H1 (cell line): ENCODE data around the gene VASN. TPM values are rescaled to one million over a fixed set of nuclear protein-coding genes. Genes with fewer than 3 reads are reported as not detected.

Source experiments
- CTCF ChIA-PET: fragments of 300-600 bp; sonication (Branson Sonifier 250); formaldehyde crosslinking; loops from one replicate; lab custom pipeline; 2021; ENCODE audit not compliant: partially characterized antibody; lab: Charles Lee
- POLR2A ChIA-PET: fragments of 300-600 bp; sonication (Branson Sonifier 250); formaldehyde crosslinking; loops from one replicate; lab custom pipeline; 2021; ENCODE audit warnings: inconsistent platforms; ENCODE audit not compliant: partially characterized antibody; lab: Charles Lee
- DNase-seq, 2 experiments: peaks; one replicate each; pipeline versions ENCODE4 v3.0.0 to v3.0.0-alpha.2; 2010 to 2022; ENCODE audit warnings: low spot score in 2 of 2, low read depth in 1 of 2, mixed read lengths in 1 of 2
- FAIRE-seq: peaks from 2 replicates; lab custom pipeline; 2011; peaks lifted over from hg19 to GRCh38; lab: Jason Lieb, UNC
- H2AFZ ChIP-seq: 2 replicates; pipeline ENCODE4 v1.8.1; 2012; ENCODE audit warnings: low read length, inconsistent platforms
- H2AK5ac ChIP-seq: 2 replicates; pipeline ENCODE4 v1.6.1; 2013; ENCODE audit warnings: low read depth, low read length
- H2BK120ac ChIP-seq: replicated peaks from 2 replicates; pipeline ENCODE3; 2013; ENCODE audit warnings: low read depth, low read length, inconsistent platforms
- H2BK12ac ChIP-seq: 2 replicates; pipeline ENCODE4 v1.6.1; 2013; ENCODE audit warnings: low read depth, low read length
- H2BK15ac ChIP-seq: 2 replicates; pipeline ENCODE4 v1.6.1; 2013; ENCODE audit warnings: low read length
- H2BK20ac ChIP-seq: 2 replicates; pipeline ENCODE4 v1.6.1; 2013; ENCODE audit warnings: low read length
- H2BK5ac ChIP-seq: 2 replicates; pipeline ENCODE4 v1.6.1; 2013; ENCODE audit warnings: low read depth, low read length
- H3K14ac ChIP-seq: 2 replicates; pipeline ENCODE4 v1.6.1; 2013; ENCODE audit warnings: inconsistent platforms; ENCODE audit not compliant: insufficient read length
- H3K18ac ChIP-seq: 2 replicates; pipeline ENCODE4 v1.6.1; 2013; ENCODE audit warnings: low read length; ENCODE audit errors: extremely low read depth
- H3K23ac ChIP-seq: 2 replicates; pipeline ENCODE4 v1.6.1; 2013; ENCODE audit warnings: inconsistent platforms; ENCODE audit not compliant: insufficient read length
- H3K23me2 ChIP-seq: 2 replicates; pipeline ENCODE4 v1.6.1; 2013; ENCODE audit warnings: low read depth, low read length
- H3K27ac ChIP-seq: 2 replicates; pipeline ENCODE4 v1.6.1; 2011; ENCODE audit warnings: low read depth, low read length, inconsistent platforms
- H3K27me3 ChIP-seq, 4 experiments: replicated peaks in 1 of 4; 1 replicate in 1 of 4; 2 replicates in 3 of 4; pipeline versions ENCODE4 v1.6.1 to v1.8.1; 2011 to 2013; ENCODE audit warnings: low read length in 3 of 4, mild to moderate bottlenecking in 3 of 4, inconsistent platforms in 2 of 4, mixed read lengths in 2 of 4, moderate library complexity in 1 of 4; ENCODE audit not compliant: control insufficient read depth in 3 of 4, insufficient read depth in 3 of 4; ENCODE audit errors: extremely low read depth in 1 of 4
- H3K36me3 ChIP-seq, 4 experiments: 2 replicates each; pipeline versions ENCODE4 v1.6.1 to v1.8.1; 2011 to 2013; ENCODE audit warnings: mild to moderate bottlenecking in 4 of 4, low read length in 3 of 4, moderate library complexity in 2 of 4, control low read depth in 1 of 4, inconsistent platforms in 1 of 4; ENCODE audit not compliant: insufficient read depth in 4 of 4, control insufficient read depth in 2 of 4
- H3K4ac ChIP-seq: replicated peaks from 2 replicates; pipeline ENCODE3; 2013; ENCODE audit warnings: low read length, low read depth, mixed read lengths, inconsistent platforms; ENCODE audit not compliant: insufficient read length
- H3K4me1 ChIP-seq, 4 experiments: replicated peaks in 1 of 4; 1 replicate in 1 of 4; 2 replicates in 3 of 4; pipeline versions ENCODE4 v1.6.1 to v1.8.1; 2011 to 2013; ENCODE audit warnings: low read length in 3 of 4, inconsistent platforms in 2 of 4, mixed read lengths in 1 of 4; ENCODE audit not compliant: insufficient read depth in 4 of 4, control insufficient read depth in 3 of 4
- H3K4me2 ChIP-seq, 2 experiments: 2 replicates each; pipeline versions ENCODE4 v1.6.1 to v1.8.1; 2011 to 2013; ENCODE audit warnings: low read depth in 2 of 2, low read length in 2 of 2, control low read depth in 1 of 2, inconsistent platforms in 1 of 2, mild to moderate bottlenecking in 1 of 2; ENCODE audit not compliant: insufficient read depth in 1 of 2
- H3K4me3 ChIP-seq, 4 experiments: fragments of 200-600, 300-600 bp in 1 of 4; sonication (generic), shearing (Covaris generic), sonication (Bioruptor Twin) in 1 of 4; 2 replicates each; pipeline versions ENCODE4 v1.5.1 to v1.8.1; 2011 to 2016; ENCODE audit warnings: low read length in 4 of 4, low read depth in 3 of 4, control low read depth in 2 of 4, inconsistent platforms in 2 of 4, mild to moderate bottlenecking in 2 of 4, mixed read lengths in 1 of 4, moderate library complexity in 1 of 4; ENCODE audit not compliant: insufficient read depth in 2 of 4; ENCODE audit errors: extremely low read depth in 1 of 4
- H3K56ac ChIP-seq: replicated peaks from 2 replicates; pipeline ENCODE3; 2013; ENCODE audit warnings: low read depth, mild to moderate bottlenecking, mixed read lengths, low read length, inconsistent platforms; ENCODE audit not compliant: insufficient read length
- H3K79me1 ChIP-seq: 2 replicates; pipeline ENCODE4 v1.6.1; 2013; ENCODE audit warnings: low read depth, low read length, control low read depth
- H3K79me2 ChIP-seq, 2 experiments: 2 replicates each; pipeline versions ENCODE4 v1.6.1 to v1.8.1; 2012 to 2013; ENCODE audit warnings: low read length in 2 of 2, mild to moderate bottlenecking in 2 of 2, inconsistent platforms in 1 of 2; ENCODE audit not compliant: insufficient read depth in 2 of 2, control insufficient read depth in 1 of 2
- H3K9ac ChIP-seq, 4 experiments: replicated peaks in 1 of 4; 1 replicate in 1 of 4; 2 replicates in 3 of 4; pipeline versions ENCODE4 v1.6.1 to v1.8.1; 2011 to 2013; ENCODE audit warnings: low read depth in 3 of 4, low read length in 3 of 4, control low read depth in 2 of 4, mild to moderate bottlenecking in 2 of 4, moderate library complexity in 2 of 4, inconsistent platforms in 1 of 4; ENCODE audit errors: extremely low read depth in 1 of 4
- H3K9me3 ChIP-seq, 2 experiments: 2 replicates each; pipeline versions ENCODE4 v1.6.1 to v1.8.1; 2012 to 2013; ENCODE audit warnings: mild to moderate bottlenecking in 2 of 2, moderate library complexity in 2 of 2, control low read depth in 1 of 2, inconsistent platforms in 1 of 2, low read depth in 1 of 2, low read length in 1 of 2, mixed read lengths in 1 of 2; ENCODE audit not compliant: insufficient read depth in 2 of 2
- H4K20me1 ChIP-seq, 2 experiments: replicated peaks in 1 of 2; 2 replicates each; pipeline versions ENCODE3 to v1.8.1; 2011 to 2013; ENCODE audit warnings: inconsistent platforms in 2 of 2, low read length in 2 of 2, mild to moderate bottlenecking in 1 of 2; ENCODE audit not compliant: insufficient read depth in 2 of 2, control insufficient read depth in 1 of 2
- H4K5ac ChIP-seq: 2 replicates; pipeline ENCODE4 v1.6.1; 2013; ENCODE audit warnings: low read length, low read depth, mixed read lengths, inconsistent platforms; ENCODE audit not compliant: insufficient read length
- H4K8ac ChIP-seq: 2 replicates; pipeline ENCODE4 v1.8.0; 2013; ENCODE audit warnings: mild to moderate bottlenecking, moderate library complexity, low read length, inconsistent platforms; ENCODE audit not compliant: insufficient read depth; ENCODE audit errors: extremely low read depth
- H4K91ac ChIP-seq: replicated peaks from 2 replicates; pipeline ENCODE3; 2013; ENCODE audit warnings: low read length, mixed read lengths, inconsistent platforms; ENCODE audit not compliant: insufficient read length
- CBX8 ChIP-seq: fragments of 300-800, 300-1000 bp; sonication (generic); IDR thresholded peaks from 2 replicates; pipeline ENCODE4 v1.7.1; 2016; ENCODE audit warnings: low read depth, low read length, borderline replicate concordance
- CEBPB ChIP-seq: IDR thresholded peaks from 2 replicates; pipeline ENCODE4 v1.6.1; 2012; ENCODE audit warnings: low read depth, low read length
- GABPA ChIP-seq: IDR thresholded peaks from 2 replicates; pipeline ENCODE4 v1.6.1; 2011; ENCODE audit warnings: mild to moderate bottlenecking, low read length, moderate library complexity, borderline replicate concordance; ENCODE audit not compliant: insufficient read depth
- JUN ChIP-seq: IDR thresholded peaks from 2 replicates; pipeline ENCODE4 v1.6.1; 2011; ENCODE audit warnings: low read depth, mild to moderate bottlenecking, improper control_type of control experiment, low read length
- JUND ChIP-seq: IDR thresholded peaks from 2 replicates; pipeline ENCODE4 v1.6.1; 2011; ENCODE audit warnings: mild to moderate bottlenecking, improper control_type of control experiment, low read length
- NRF1 ChIP-seq: IDR thresholded peaks from 2 replicates; pipeline ENCODE4 v1.6.1; 2011; ENCODE audit warnings: mild to moderate bottlenecking, low read depth, low read length, improper control_type of control experiment
- POLR2AphosphoS5 ChIP-seq: IDR thresholded peaks from 2 replicates; pipeline ENCODE4 v1.6.1; 2011; ENCODE audit warnings: low read depth, low read length
- POU5F1 ChIP-seq: IDR thresholded peaks from 2 replicates; pipeline ENCODE4 v1.6.1; 2011; ENCODE audit warnings: low read depth, mild to moderate bottlenecking, low read length, moderate library complexity
- WGBS, 2 experiments: shearing (Covaris generic) in 1 of 2; methylation state at CpG; one replicate each; pipeline versions ENCODE4 v1.1.6 to v1.1.7; 2013 to 2015; ENCODE audit warnings: low lambda C conversion rate in 2 of 2, mixed read lengths in 2 of 2, inconsistent platforms in 1 of 2, low coverage in 1 of 2, missing lambda C conversion rate in 1 of 2; ENCODE audit not compliant: insufficient replicate concordance in 2 of 2, insufficient coverage in 1 of 2, insufficient read length in 1 of 2; ENCODE audit errors: extremely low coverage in 1 of 2, missing lambda C conversion rate in 1 of 2; 5-methylcytosine and 5-hydroxymethylcytosine counted together
- polyA plus RNA-seq, 7 experiments: library from polyadenylated mRNA; depleted of rRNA in 3 of 7; stranded (reverse) in 5 of 7; unstranded in 2 of 7; fragments of >200 nt in 5 of 7; fragments of 200-250 nt in 2 of 7; gene quantifications; 1 replicate in 5 of 7; 2 replicates in 1 of 7; 4 replicates in 1 of 7; pipeline versions ENCODE4 v1.2.1 to v1.2.3, GENCODE V29; 2011 to 2013; ENCODE audit warnings: missing spikeins in 2 of 7, mixed read lengths in 2 of 7
- total RNA-seq: library from RNA; stranded (reverse); fragmentation: NEBNext Ultra II Directional; extraction: Animal tissue kit (Norgen Biotek cat#: 25700); gene quantifications from 2 replicates; pipeline ENCODE4 v1.2.1, GENCODE V29; 2021

VASN gene
- total and polyA plus RNA-seq, 2 of the 8 experiments (the other 6 are each of a cell fraction or from before 2014, with no cell fraction given), result 9.6 to 11.3 TPM

DNA sequence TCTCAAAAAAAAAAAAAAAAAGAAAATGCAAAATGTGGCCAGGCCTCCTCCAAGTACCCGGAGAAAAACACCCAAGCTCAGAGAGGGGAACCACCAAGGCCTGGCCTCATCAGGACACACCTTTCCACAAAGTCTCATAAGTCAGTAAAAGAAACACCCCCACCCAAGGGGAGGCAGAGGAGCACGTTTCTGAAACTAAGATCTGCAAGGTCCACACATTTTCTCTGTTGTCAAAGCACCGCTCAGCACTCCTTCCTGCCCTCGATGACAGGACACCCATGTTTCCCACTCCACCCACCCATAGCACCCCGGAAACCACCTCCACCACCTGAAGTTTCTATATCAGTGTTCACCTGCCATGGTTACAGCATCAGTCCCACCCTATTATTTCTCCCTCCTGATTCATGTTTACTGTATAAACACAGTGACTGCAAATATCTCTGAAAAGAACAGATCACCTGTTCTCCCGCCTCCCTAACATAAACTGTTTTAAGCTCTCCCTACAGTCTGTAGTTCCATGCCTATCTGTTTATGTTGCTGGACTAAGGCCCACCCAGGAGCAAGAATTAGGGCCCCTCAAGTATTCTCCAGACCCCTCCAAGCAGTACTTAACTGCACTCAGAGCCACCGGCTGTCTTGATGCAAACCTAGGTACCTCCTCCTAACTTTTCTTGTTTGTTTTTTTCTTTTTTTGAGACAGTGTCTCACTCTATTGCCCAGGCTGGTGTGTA, 42.7 kb downstream of the VASN start:
- Histone ChIP-seq H3K4me1 (peaks cover 2 to 11% (median 4%) of the 10 kb centered on the region in 4 experiments; a peak in 6 of 7 replicates), H4K91ac (no peak overlapping the region), H3K9ac (no peak overlapping the region), H2BK120ac (no peak overlapping the region), H3K4me2 (no peak overlapping the region; a peak in 1 of 4 replicates), H3K36me3 (no peaks in the 10 kb centered on the region; a peak in 1 of 8 replicates), H4K5ac (no peak overlapping the region), H3K27me3 (no peaks in the 10 kb centered on the region; a peak in 2 of 7 replicates), H3K79me1 (0 out of 2 replicates have a peak, but pooled peaks cover 3% of the 10 kb centered on the region), H3K4me3 (no peak overlapping the region), H2BK20ac (no peak overlapping the region), H3K27ac (no peak overlapping the region), H3K14ac (no peak overlapping the region), H3K56ac (no peak overlapping the region), H2BK15ac (no peak overlapping the region), H3K23me2 (peaks cover 9% of the 10 kb centered on the region; the same call in 1 of the 2 replicates), H4K8ac (no peak overlapping the region), H3K18ac (no peak overlapping the region), H3K9me3 (no peaks in the 10 kb centered on the region), H3K23ac (no peak overlapping the region), H4K20me1 (peaks cover 0 to 10% of the 10 kb centered on the region in 2 experiments), H2BK12ac (no peak overlapping the region), H2AFZ (no peak overlapping the region), H3K79me2 (no peaks in the 10 kb centered on the region), H3K4ac (no peak overlapping the region), H2BK5ac (no peak overlapping the region), H2AK5ac (no peak overlapping the region)
- no peak for DNase-seq
- CTCF ChIA-PET, result interaction anchor here (1.0 to 12.0 kb wide), 3 partner anchors 11 to 152 kb away, joined by 3 to 134 read pairs (median 4); no protein-coding TSS in a partner anchor
- WGBS, 2 experiments, result 92% methylated on average over 7 of the region's 7 CpGs; no CpG with 5 or more reads in 1 of the 2 experiments
- no peak for FAIRE-seq
- POLR2A ChIA-PET, result interaction anchor here (0.8 to 1.8 kb wide), 4 partner anchors 9 to 142 kb away, joined by 3 to 4 read pairs (median 4); partner anchors contain the start of gene PAM16
- TF ChIP-seq CBX8 (no peak), POLR2AphosphoS5 (no peak), JUND (no peak), POU5F1 (no peak), JUN (no peak), NRF1 (no peak), GABPA (no peak), CEBPB (no peak)
